Lower leg skin (tissue), 3 donors: ENCODE data around the gene ESF1.

Source experiments
- CTCF ChIP-seq, 3 donors: fragments of 450-650 bp; IDR thresholded peaks; one replicate each; pipeline ENCODE4 v1.5.1; 2016; ENCODE audit warnings: antibody characterized with exemption in 3 of 3, mild to moderate bottlenecking in 3 of 3, moderate library complexity in 2 of 3
- POLR2A ChIP-seq, 2 donors: fragments of 450-650 bp; IDR thresholded peaks; one replicate each; pipeline ENCODE4 v1.6.1; 2016 to 2017; ENCODE audit warnings: antibody characterized with exemption in 2 of 2, mild to moderate bottlenecking in 1 of 2, moderate library complexity in 1 of 2

DNA sequence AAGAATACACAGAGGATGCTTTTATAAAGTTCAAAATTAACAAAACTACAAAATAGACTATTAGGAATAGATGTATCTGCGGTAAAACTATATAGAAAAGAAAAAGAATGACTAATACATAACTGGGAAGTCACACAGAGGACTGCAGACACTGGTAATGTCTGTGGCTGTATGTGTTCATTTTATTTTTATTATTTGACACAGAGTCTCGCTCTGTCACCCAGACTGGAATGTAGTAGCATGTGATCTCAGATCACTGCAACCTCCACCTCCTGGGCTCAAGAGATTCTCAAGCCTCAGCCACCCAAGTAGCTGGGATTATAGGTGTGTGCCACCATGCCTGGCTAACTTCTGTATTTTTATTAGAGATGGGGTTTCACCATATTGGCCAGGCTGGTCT is 38.9 kb downstream of the ESF1 start:
- TF ChIP-seq CTCF (IDR thresholded peaks at IDR 0.05), result no peak
- TF ChIP-seq POLR2A (IDR thresholded peaks at IDR 0.05), result no peak
